ENCODE data around the gene RNU6-9. TPM values are rescaled to one million over a fixed set of nuclear protein-coding genes. Genes with fewer than 3 reads are reported as not detected.

Gene RNU6-9
- total and polyA plus RNA-seq, 2 of the 13 experiments (the other 11 are each of a cell fraction or from before 2014, with no cell fraction given): under 0.01 TPM; not detected in 1

- no peak for TF ChIP-seq ZBTB38 (CRISPR knock-in tag; IDR thresholded peaks at IDR 0.05)
- TF ChIP-seq, protein P1, sequence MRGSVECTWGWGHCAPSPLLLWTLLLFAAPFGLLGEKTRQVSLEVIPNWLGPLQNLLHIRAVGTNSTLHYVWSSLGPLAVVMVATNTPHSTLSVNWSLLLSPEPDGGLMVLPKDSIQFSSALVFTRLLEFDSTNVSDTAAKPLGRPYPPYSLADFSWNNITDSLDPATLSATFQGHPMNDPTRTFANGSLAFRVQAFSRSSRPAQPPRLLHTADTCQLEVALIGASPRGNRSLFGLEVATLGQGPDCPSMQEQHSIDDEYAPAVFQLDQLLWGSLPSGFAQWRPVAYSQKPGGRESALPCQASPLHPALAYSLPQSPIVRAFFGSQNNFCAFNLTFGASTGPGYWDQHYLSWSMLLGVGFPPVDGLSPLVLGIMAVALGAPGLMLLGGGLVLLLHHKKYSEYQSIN (CRISPR knock-in tag; IDR thresholded peaks at IDR 0.05; ENCODE audit: borderline replicate concordance): 0 out of 2 replicates have a peak, but pooled peaks have one; percentile 28
- TF ChIP-seq THAP7 (CRISPR knock-in tag; IDR thresholded peaks at IDR 0.05): no peak
- TF ChIP-seq ZNF616 (CRISPR knock-in tag; IDR thresholded peaks at IDR 0.05; ENCODE audit: low read depth): no peak
- no peak for TF ChIP-seq MEF2D (CRISPR knock-in tag; IDR thresholded peaks at IDR 0.05)
- TF ChIP-seq, protein P2, sequence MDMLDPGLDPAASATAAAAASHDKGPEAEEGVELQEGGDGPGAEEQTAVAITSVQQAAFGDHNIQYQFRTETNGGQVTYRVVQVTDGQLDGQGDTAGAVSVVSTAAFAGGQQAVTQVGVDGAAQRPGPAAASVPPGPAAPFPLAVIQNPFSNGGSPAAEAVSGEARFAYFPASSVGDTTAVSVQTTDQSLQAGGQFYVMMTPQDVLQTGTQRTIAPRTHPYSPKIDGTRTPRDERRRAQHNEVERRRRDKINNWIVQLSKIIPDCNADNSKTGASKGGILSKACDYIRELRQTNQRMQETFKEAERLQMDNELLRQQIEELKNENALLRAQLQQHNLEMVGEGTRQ (IDR thresholded peaks at IDR 0.05; ENCODE audit: low read depth, low read length): no peak
- TF ChIP-seq, protein P2 (CRISPR knock-in tag; IDR thresholded peaks at IDR 0.05; ENCODE audit: borderline replicate concordance): 0 out of 2 replicates have a peak, but pooled peaks have one; percentile 1
- TF ChIP-seq EED (CRISPR knock-in tag; IDR thresholded peaks at IDR 0.05): no peak
- no peak for TF ChIP-seq GFI1 (CRISPR knock-in tag; IDR thresholded peaks at IDR 0.05; ENCODE audit: borderline replicate concordance)
- no peak for TF ChIP-seq HNRNPK (IDR thresholded peaks at IDR 0.05; ENCODE audit: low read depth, low read length, poor library complexity, severe bottlenecking)
- TF ChIP-seq FOXJ3 (CRISPR knock-in tag; IDR thresholded peaks at IDR 0.05; ENCODE audit: borderline replicate concordance): no peak
- TF ChIP-seq ZNF501 (CRISPR knock-in tag; IDR thresholded peaks at IDR 0.05): 0 out of 2 replicates have a peak, but pooled peaks have one; percentile 20
- TF ChIP-seq, protein P3, sequence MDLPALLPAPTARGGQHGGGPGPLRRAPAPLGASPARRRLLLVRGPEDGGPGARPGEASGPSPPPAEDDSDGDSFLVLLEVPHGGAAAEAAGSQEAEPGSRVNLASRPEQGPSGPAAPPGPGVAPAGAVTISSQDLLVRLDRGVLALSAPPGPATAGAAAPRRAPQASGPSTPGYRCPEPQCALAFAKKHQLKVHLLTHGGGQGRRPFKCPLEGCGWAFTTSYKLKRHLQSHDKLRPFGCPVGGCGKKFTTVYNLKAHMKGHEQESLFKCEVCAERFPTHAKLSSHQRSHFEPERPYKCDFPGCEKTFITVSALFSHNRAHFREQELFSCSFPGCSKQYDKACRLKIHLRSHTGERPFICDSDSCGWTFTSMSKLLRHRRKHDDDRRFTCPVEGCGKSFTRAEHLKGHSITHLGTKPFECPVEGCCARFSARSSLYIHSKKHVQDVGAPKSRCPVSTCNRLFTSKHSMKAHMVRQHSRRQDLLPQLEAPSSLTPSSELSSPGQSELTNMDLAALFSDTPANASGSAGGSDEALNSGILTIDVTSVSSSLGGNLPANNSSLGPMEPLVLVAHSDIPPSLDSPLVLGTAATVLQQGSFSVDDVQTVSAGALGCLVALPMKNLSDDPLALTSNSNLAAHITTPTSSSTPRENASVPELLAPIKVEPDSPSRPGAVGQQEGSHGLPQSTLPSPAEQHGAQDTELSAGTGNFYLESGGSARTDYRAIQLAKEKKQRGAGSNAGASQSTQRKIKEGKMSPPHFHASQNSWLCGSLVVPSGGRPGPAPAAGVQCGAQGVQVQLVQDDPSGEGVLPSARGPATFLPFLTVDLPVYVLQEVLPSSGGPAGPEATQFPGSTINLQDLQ (CRISPR knock-in tag; IDR thresholded peaks at IDR 0.05): peak; percentile 14; the same call in 1 of the 2 replicates
- TF ChIP-seq PAX8 (CRISPR knock-in tag; IDR thresholded peaks at IDR 0.05; ENCODE audit: borderline replicate concordance): no peak
- peak; percentile 89 for TF ChIP-seq AGO2 (optimal IDR thresholded peaks at IDR 0.05; ENCODE audit: low read depth, low read length)
- no peak for TF ChIP-seq CCAR2 (optimal IDR thresholded peaks at IDR 0.05; ENCODE audit: low read depth, low read length)
Measured at GRCh38 chr19:934197-934840, 41.0 kb downstream of the RNU6-9 start (continued).

Data from HepG2 (cell line).